CD4-positive, alpha-beta T cell (primary cell): ENCODE measurements around the gene BARX1. TPM values are rescaled to one million over a fixed set of nuclear protein-coding genes. Genes with fewer than 3 reads are reported as not detected.
A peak's percentile ranks its signal among the peaks of the same experiment; 100 is the strongest.

Source experiments
- ATAC-seq: fragments of 200-7000 bp; cut with Tn5 transposase; one replicate; pipeline ENCODE4 v1.10.0; 2022; ENCODE audit warnings: mild to moderate bottlenecking; ENCODE audit not compliant: poor library complexity
- CTCF ChIA-PET: fragments of 350-600 bp; sonication (Branson Sonifier 250); formaldehyde crosslinking; loops from one replicate; lab custom pipeline; 2021; ENCODE audit warnings: antibody characterized with exemption, inconsistent platforms; lab: Charles Lee
- POLR2A ChIA-PET: fragments of 350-600 bp; sonication (Branson Sonifier 250); formaldehyde crosslinking; loops from one replicate; lab custom pipeline; 2021; ENCODE audit warnings: antibody characterized with exemption, inconsistent platforms; lab: Charles Lee
- DNase-seq, 14 experiments: peaks; one replicate each; pipeline ENCODE4 v3.0.0-alpha.2; 2013 to 2020; ENCODE audit warnings: mixed read lengths in 2 of 14
- H3K27ac ChIP-seq, 2 donors: one replicate each; pipeline versions ENCODE4 v1.5.1 to v1.7.0; 2013; ENCODE audit warnings: low read length in 2 of 2, low read depth in 1 of 2, mild to moderate bottlenecking in 1 of 2
- H3K27me3 ChIP-seq, 2 experiments: 1 replicate in 1 of 2; 2 replicates in 1 of 2; pipeline versions ENCODE4 v1.6.1 to v1.7.0; 2013; ENCODE audit warnings: low read length in 2 of 2, control low read depth in 1 of 2, mild to moderate bottlenecking in 1 of 2, moderate library complexity in 1 of 2; ENCODE audit not compliant: insufficient read depth in 2 of 2, control insufficient read depth in 1 of 2
- H3K36me3 ChIP-seq: one replicate; pipeline ENCODE4 v1.6.1; 2013; ENCODE audit warnings: low read length, control low read depth; ENCODE audit not compliant: insufficient read depth
- H3K4me1 ChIP-seq: one replicate; pipeline ENCODE4 v1.6.1; 2013; ENCODE audit warnings: low read length, control low read depth; ENCODE audit not compliant: insufficient read depth
- H3K4me3 ChIP-seq: one replicate; pipeline ENCODE4 v1.5.1; 2013; ENCODE audit warnings: mild to moderate bottlenecking, low read length, moderate library complexity
- H3K9me3 ChIP-seq, 2 experiments: 1 replicate in 1 of 2; 2 replicates in 1 of 2; pipeline versions ENCODE4 v1.6.1 to v1.7.0; 2013; ENCODE audit warnings: low read length in 2 of 2, mild to moderate bottlenecking in 2 of 2, control low read depth in 1 of 2, moderate library complexity in 1 of 2; ENCODE audit not compliant: control insufficient read depth in 1 of 2, insufficient read depth in 1 of 2
- H3K27ac Mint-ChIP-seq: one replicate; pipeline ENCODE4 v1.8.0; 2020; ENCODE audit warnings: mixed read lengths
- H3K27me3 Mint-ChIP-seq: one replicate; pipeline ENCODE4 v1.8.0; 2021; ENCODE audit warnings: mixed read lengths
- H3K36me3 Mint-ChIP-seq: one replicate; pipeline ENCODE4 v1.8.0; 2021; ENCODE audit warnings: low read depth, mixed read lengths
- H3K4me1 Mint-ChIP-seq: one replicate; pipeline ENCODE4 v1.8.0; 2021; ENCODE audit warnings: low read depth, mixed read lengths
- H3K4me3 Mint-ChIP-seq: one replicate; pipeline ENCODE4 v1.8.0; 2020; ENCODE audit warnings: mild to moderate bottlenecking, mixed read lengths
- H3K9me3 Mint-ChIP-seq: one replicate; pipeline ENCODE4 v1.8.0; 2020; ENCODE audit warnings: mixed read lengths
- intact Hi-C, 2 experiments: fragments of 100-400 bp; cut with DNase I in 1 of 2; cut with micrococcal nuclease in 1 of 2; formaldehyde crosslinking; loops; one replicate each; pipeline versions ENCODE4 v1.15.1 to v1.9.0; 2023 to 2025; cut with DNase I, micrococcal nuclease
- total RNA-seq, 174 experiments: library from RNA in 2 of 174; stranded (reverse) in 2 of 174; gene quantifications; one replicate each; pipeline ENCODE4 v1.2.3 and lab custom pipeline; 2021 to 2026
- TF ChIP-seq, protein P1 (sequence below): fragments of 200-600 bp; IDR thresholded peaks from one replicate; pipeline ENCODE4 v1.8.0; 2022; ENCODE audit warnings: antibody characterized with exemption, mild to moderate bottlenecking

The BARX1 gene
- total RNA-seq, 2 experiments from 2014 or later = 0.17 to 0.33 TPM

DNA sequence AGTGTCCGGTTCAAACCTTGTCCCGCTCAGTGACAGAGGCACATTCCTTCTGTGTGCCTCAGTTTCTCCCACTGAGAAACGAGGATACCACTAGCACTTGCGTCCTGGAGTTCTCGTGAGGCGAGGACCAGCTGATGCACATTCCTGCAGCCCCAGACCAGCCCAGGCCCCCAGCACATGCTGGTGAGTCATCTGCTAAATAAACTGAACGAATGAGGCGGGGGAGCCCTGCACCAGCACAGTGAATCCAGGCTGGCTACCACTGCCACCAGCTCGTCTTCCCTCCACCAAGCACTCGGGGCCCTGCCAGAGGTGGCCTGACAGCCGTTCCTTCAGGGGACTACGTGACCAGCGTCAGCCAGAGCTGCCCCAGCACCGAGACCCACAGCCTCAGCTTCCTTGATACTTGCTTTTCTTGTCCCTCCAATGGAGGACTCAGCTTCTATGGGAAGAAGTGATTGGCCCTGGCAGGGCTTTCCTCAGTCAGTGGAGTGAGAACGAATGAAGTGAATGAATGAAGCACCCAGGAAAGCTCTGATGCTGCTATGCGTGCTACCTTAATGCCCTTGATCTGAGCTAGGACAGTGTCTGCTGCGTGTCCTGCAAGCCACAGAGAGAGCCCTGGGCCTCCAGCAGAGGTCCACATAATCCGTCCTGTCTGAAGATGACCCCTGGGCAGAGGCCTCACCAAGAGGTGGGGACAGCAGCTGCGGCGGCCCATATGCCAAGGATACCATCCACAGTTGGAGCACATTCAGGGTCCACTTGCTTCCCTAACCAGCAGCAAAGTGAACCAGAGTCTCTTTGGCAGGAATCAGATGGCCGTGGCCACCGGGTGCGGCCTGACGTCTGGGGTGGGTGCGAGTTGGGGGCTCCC, 13.5 kb upstream of the BARX1 start:
- TF ChIP-seq, protein P1, sequence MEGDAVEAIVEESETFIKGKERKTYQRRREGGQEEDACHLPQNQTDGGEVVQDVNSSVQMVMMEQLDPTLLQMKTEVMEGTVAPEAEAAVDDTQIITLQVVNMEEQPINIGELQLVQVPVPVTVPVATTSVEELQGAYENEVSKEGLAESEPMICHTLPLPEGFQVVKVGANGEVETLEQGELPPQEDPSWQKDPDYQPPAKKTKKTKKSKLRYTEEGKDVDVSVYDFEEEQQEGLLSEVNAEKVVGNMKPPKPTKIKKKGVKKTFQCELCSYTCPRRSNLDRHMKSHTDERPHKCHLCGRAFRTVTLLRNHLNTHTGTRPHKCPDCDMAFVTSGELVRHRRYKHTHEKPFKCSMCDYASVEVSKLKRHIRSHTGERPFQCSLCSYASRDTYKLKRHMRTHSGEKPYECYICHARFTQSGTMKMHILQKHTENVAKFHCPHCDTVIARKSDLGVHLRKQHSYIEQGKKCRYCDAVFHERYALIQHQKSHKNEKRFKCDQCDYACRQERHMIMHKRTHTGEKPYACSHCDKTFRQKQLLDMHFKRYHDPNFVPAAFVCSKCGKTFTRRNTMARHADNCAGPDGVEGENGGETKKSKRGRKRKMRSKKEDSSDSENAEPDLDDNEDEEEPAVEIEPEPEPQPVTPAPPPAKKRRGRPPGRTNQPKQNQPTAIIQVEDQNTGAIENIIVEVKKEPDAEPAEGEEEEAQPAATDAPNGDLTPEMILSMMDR = no peak
- ATAC-seq (no peak), DNase-seq (no peak)
- Histone ChIP-seq H3K4me3 (no peak overlapping the region), H3K36me3 (no peaks in the 10 kb centered on the region), H3K4me1 (no peaks in the 10 kb centered on the region), H3K27me3 (peaks cover 2 to 11% of the 10 kb centered on the region in 2 experiments), H3K27ac (no peak overlapping the region), H3K9me3 (peaks cover 0 to 7% of the 10 kb centered on the region in 2 experiments)
- POLR2A ChIA-PET = no interaction called here
- Mint-ChIP-seq H3K27me3 (peaks cover 32% of the 10 kb centered on the region), H3K27ac (no peak overlapping the region), H3K36me3 (no peaks in the 10 kb centered on the region), H3K9me3 (peaks cover 6% of the 10 kb centered on the region), H3K4me3 (no peak overlapping the region), H3K4me1 (no peaks in the 10 kb centered on the region)
- intact Hi-C loops = no loop called here
- CTCF ChIA-PET = no interaction called here

DNA sequence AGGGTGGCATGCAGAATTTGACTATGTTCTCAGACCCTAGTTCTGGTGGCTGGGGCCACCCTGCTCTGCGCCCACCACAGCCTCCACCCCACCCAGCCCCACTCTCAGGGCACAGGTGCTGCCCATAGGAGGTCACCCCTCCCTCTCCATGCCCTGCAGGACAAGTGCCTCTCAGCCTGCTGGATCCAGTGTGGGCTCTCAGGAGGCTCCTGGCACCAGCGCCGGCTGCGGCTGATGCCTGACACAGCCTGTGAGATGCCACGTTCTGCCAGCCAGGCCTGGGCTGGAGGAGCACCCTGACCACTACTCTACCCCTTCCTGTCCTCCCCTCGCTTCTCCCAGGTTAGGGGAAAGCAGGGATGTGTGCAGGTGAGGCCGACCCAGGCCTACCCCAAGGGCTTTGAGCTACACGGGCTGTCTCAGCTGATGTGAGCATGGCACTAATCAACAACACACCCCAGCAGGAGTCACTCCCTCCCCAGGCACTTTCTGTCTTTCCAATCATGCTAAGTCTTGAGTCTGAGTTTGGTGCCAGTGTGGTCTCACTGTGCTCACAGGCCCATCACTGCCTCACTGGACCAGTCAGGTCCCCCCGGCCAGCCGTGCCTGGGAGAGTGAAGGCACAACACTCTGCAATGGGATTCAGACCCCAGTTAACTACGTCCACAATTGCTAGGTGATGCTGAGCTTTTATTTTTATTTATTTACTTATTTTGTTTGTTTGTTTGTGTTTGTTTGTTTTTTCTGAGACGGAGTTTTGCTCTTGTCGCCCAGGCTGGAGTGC, 12.1 kb upstream of the BARX1 start:
- CTCF ChIA-PET = no interaction called here
- peaks cover 8% of the 10 kb centered on the region for H3K4me1 ChIP-seq
- peaks cover 36% of the 10 kb centered on the region for H3K27me3 Mint-ChIP-seq
- no peak for ATAC-seq
- peaks cover 10% of the 10 kb centered on the region for H3K4me1 Mint-ChIP-seq
- H3K9me3 Mint-ChIP-seq = no peaks in the 10 kb centered on the region
- H3K27ac Mint-ChIP-seq = no peak overlapping the region
- H3K36me3 ChIP-seq = no peaks in the 10 kb centered on the region
- H3K4me3 Mint-ChIP-seq = no peak overlapping the region
- TF ChIP-seq, protein P1 = no peak
- POLR2A ChIA-PET = no interaction called here
- H3K27me3 ChIP-seq = peaks cover 2 to 16% of the 10 kb centered on the region in 2 experiments
- intact Hi-C loops = no loop called here
- no peaks in the 10 kb centered on the region for H3K36me3 Mint-ChIP-seq
- peak in 1 of 14 experiments; percentile 4 for DNase-seq
- H3K27ac ChIP-seq = no peak overlapping the region
- H3K4me3 ChIP-seq = no peak overlapping the region
- peaks cover 0 to 4% of the 10 kb centered on the region in 2 experiments for H3K9me3 ChIP-seq

DNA sequence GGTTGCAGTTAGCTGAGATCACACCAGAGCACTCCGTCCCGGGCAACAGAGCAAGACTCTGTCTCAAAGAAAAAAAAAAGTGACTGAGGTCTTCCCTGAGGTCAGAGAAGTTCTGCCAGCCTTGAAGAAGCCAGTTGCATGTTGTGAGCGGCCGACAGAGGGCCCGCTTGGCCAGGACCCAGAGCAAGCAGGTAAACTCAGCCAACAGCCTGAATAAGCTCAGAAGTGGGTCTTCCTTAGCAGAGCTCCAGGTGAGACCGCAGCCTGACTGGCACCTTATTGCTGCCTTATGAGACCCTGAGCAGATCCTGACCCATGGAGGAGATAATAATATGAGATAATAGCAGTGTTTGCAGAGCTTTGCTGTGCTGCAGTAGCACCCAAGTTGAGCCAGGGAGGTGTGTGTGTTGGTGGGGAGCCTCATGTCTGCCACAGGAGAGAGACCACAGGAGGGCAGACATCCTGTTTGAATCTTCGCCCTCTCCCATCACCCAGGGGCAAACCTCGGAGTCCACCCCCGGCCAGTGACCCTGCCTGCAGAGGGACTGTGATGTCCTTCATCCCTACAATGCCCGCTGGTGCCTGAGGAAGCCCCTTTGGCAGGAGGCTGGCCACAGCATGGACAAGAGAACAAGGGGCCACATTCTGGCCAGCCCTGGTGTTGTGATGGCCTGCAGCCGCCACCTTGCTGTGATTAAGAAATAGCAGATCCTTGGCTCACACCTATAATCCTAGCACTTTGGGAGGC, 10.8 kb upstream of the BARX1 start:
- H3K27me3 Mint-ChIP-seq = peaks cover 48% of the 10 kb centered on the region

More for the DNA sequence above, 10.8 kb upstream of the BARX1 start:
- Histone ChIP-seq H3K36me3 (no peaks in the 10 kb centered on the region), H3K4me1 (peaks cover 9% of the 10 kb centered on the region), H3K27ac (no peak overlapping the region), H3K9me3 (peaks cover 0 to 10% of the 10 kb centered on the region in 2 experiments), H3K4me3 (no peak overlapping the region), H3K27me3 (peaks cover 9 to 28% of the 10 kb centered on the region in 2 experiments)
- Mint-ChIP-seq H3K9me3 (no peaks in the 10 kb centered on the region), H3K36me3 (no peaks in the 10 kb centered on the region), H3K27ac (no peak overlapping the region), H3K4me1 (peaks cover 18% of the 10 kb centered on the region), H3K4me3 (no peak overlapping the region)
- ATAC-seq = no peak
- TF ChIP-seq, protein P1 = no peak
- no peak for DNase-seq
- CTCF ChIA-PET = no interaction called here
- POLR2A ChIA-PET = no interaction called here
- intact Hi-C loops = no loop called here
